Measurements from ENCODE around the gene ITGB4. TPM values are rescaled to one million over a fixed set of nuclear protein-coding genes. Genes with fewer than 3 reads are reported as not detected.

ITGB4 gene
- total RNA-seq, 1 experiment from 2014 or later, result 5.3 TPM

DNA sequence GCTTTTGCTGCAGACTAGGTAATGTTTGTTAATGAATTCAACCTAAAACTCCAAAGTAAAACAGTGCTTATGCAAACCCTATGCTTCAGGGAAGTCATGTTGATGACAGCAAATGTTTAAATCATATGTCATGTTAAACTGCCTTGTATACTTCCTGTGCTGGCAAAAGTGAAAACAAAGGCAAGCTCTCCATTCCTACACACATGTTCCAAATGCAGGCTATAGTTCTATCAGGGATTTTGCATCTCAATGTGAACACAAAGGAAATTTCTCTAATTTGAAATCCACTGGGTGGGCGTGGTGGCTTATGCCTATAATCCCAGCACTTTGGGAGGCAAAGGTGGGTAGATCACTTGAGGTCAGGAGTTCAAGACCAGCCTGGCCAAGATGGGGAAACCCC, 82.6 kb downstream of the ITGB4 start:
- Histone ChIP-seq H3K9me3 (ENCODE audit: control insufficient read depth, low read depth, low read length) (no peaks in the 10 kb centered on the region), H3K27me3 (ENCODE audit: insufficient read depth, low read length) (no peaks in the 10 kb centered on the region), H3K4ac (ENCODE audit: low read depth, low read length) (no peak overlapping the region), H2BK5ac (ENCODE audit: insufficient read length, low read length) (no peak overlapping the region), H3T11ph (ENCODE audit: low read length) (no peak overlapping the region), H3K23me2 (ENCODE audit: insufficient read length, low read depth, low read length, poor library complexity, severe bottlenecking) (no peaks in the 10 kb centered on the region), H4K5ac (ENCODE audit: insufficient read length, low read depth, low read length) (no peak overlapping the region), H3K4me2 (ENCODE audit: insufficient read depth, insufficient read length, low read length) (no peak overlapping the region), H3K9ac (ENCODE audit: extremely low read depth, insufficient read length, low read length) (no peak overlapping the region), H2BK20ac (ENCODE audit: low read depth, low read length, poor library complexity, severe bottlenecking) (no peak overlapping the region), H3K18ac (ENCODE audit: insufficient read length, low read depth, low read length) (no peak overlapping the region), H4K20me1 (ENCODE audit: control insufficient read depth, insufficient read depth, insufficient read length) (no peaks in the 10 kb centered on the region), H2BK12ac (ENCODE audit: insufficient read length, low read depth, low read length) (no peak overlapping the region), H3K23ac (ENCODE audit: insufficient read length, low read depth, low read length) (no peak overlapping the region), H2AK5ac (ENCODE audit: insufficient read length, low read length) (no peak overlapping the region), H2BK120ac (ENCODE audit: low read depth, low read length, poor library complexity, severe bottlenecking) (no peak overlapping the region), H3K27ac (ENCODE audit: insufficient read length, low read depth, low read length) (no peak overlapping the region), H3K14ac (ENCODE audit: insufficient read depth, low read length) (no peak overlapping the region), H3K4me1 (ENCODE audit: insufficient read depth, low read length) (no peaks in the 10 kb centered on the region), H2AFZ (ENCODE audit: low read length) (no peak overlapping the region), H3K79me1 (ENCODE audit: insufficient read depth, low read depth, low read length, poor library complexity, severe bottlenecking) (peaks cover 6% of the 10 kb centered on the region), H2BK15ac (ENCODE audit: low read depth, low read length) (no peak overlapping the region), H4K8ac (replicated peaks; ENCODE audit: insufficient read length, low read depth, low read length) (no peak overlapping the region), H3K79me2 (ENCODE audit: insufficient read depth, low read length) (peaks cover 3% of the 10 kb centered on the region; the same call in 1 of the 2 replicates), H4K91ac (ENCODE audit: insufficient read length, low read depth, low read length) (no peak overlapping the region), H3K56ac (ENCODE audit: insufficient read length, low read depth, low read length) (no peak overlapping the region)
- H3K9me3 Mint-ChIP-seq, result no peaks in the 10 kb centered on the region
- peaks cover 0 to 17% (median 14%) of the 10 kb centered on the region in 3 experiments; a peak in 5 of 7 replicates for H3K36me3 Mint-ChIP-seq (ENCODE audit: insufficient read depth in 1 of 3, low read depth in 3 of 3)
- no peak overlapping the region for H3K4me3 Mint-ChIP-seq
- H3K27me3 Mint-ChIP-seq (ENCODE audit: low read depth), result no peaks in the 10 kb centered on the region
- no peaks in the 10 kb centered on the region for H3K4me1 Mint-ChIP-seq
- H3K27ac Mint-ChIP-seq, result peak overlapping the region in 1 of 3 experiments; percentile 67; a peak in 1 of 7 replicates
- no peak for DNase-seq
- TF ChIP-seq, protein P1, sequence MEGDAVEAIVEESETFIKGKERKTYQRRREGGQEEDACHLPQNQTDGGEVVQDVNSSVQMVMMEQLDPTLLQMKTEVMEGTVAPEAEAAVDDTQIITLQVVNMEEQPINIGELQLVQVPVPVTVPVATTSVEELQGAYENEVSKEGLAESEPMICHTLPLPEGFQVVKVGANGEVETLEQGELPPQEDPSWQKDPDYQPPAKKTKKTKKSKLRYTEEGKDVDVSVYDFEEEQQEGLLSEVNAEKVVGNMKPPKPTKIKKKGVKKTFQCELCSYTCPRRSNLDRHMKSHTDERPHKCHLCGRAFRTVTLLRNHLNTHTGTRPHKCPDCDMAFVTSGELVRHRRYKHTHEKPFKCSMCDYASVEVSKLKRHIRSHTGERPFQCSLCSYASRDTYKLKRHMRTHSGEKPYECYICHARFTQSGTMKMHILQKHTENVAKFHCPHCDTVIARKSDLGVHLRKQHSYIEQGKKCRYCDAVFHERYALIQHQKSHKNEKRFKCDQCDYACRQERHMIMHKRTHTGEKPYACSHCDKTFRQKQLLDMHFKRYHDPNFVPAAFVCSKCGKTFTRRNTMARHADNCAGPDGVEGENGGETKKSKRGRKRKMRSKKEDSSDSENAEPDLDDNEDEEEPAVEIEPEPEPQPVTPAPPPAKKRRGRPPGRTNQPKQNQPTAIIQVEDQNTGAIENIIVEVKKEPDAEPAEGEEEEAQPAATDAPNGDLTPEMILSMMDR (conservative IDR thresholded peaks at IDR 0.05), result no peak
- no CpG with 5 or more reads among the region's 1 CpG for WGBS (ENCODE audit: extremely low coverage, insufficient read length, low lambda C conversion rate)
